ENCODE data around the gene SBDS.
"Not testable (repeated sequence)": the region's sequence is repeated elsewhere in the genome, so short reads cannot be mapped to it uniquely, and the experiment has no call there.

The SBDS gene

GRCh38 chr7:66995050-66995776 lies at the start of gene SBDS:
Gene SBDS, minus strand, starts transcription at chr7:66995586. Its CDS starts 169 bp downstream, at chr7:66995417.
- in situ Hi-C loops (cut with MboI; ENCODE audit: low pct_unique_long_range_greater_than_20kb, low sequenced_read_pairs): not testable (repeated sequence)
- DNase-seq: peak; percentile 99

GRCh38 chr7:67043559-67043930 lies 48.2 kb upstream of the SBDS start:
- in situ Hi-C loops (cut with MboI; ENCODE audit: low pct_unique_long_range_greater_than_20kb, low sequenced_read_pairs); DNase-seq: not testable (repeated sequence)

GRCh38 chr7:67042781-67043558 lies 47.6 kb upstream of the SBDS start:
- in situ Hi-C loops (cut with MboI; ENCODE audit: low pct_unique_long_range_greater_than_20kb, low sequenced_read_pairs); DNase-seq: not testable (repeated sequence)

GRCh38 chr7:67040832-67041231 lies 45.4 kb upstream of the SBDS start:
- DNase-seq: peak; percentile 14
- in situ Hi-C loops (cut with MboI; ENCODE audit: low pct_unique_long_range_greater_than_20kb, low sequenced_read_pairs): not testable (repeated sequence)

GRCh38 chr7:67036432-67037395 lies 41.3 kb upstream of the SBDS start:
- DNase-seq; in situ Hi-C loops (cut with MboI; ENCODE audit: low pct_unique_long_range_greater_than_20kb, low sequenced_read_pairs): not testable (repeated sequence)

GRCh38 chr7:67033251-67033650 lies 37.9 kb upstream of the SBDS start:
- in situ Hi-C loops (cut with MboI; ENCODE audit: low pct_unique_long_range_greater_than_20kb, low sequenced_read_pairs): no loop called here
- DNase-seq: no peak

- in situ Hi-C loops (cut with MboI; ENCODE audit: low pct_unique_long_range_greater_than_20kb, low sequenced_read_pairs); DNase-seq: not testable (repeated sequence)
These were observed 36.3 kb upstream of the SBDS start for GRCh38 chr7:67031685-67032084.

GRCh38 chr7:67025459-67025858 lies 30.1 kb upstream of the SBDS start:
- in situ Hi-C loops (cut with MboI; ENCODE audit: low pct_unique_long_range_greater_than_20kb, low sequenced_read_pairs); DNase-seq: not testable (repeated sequence)

GRCh38 chr7:67022511-67022910 lies 27.1 kb upstream of the SBDS start:
- in situ Hi-C loops (cut with MboI; ENCODE audit: low pct_unique_long_range_greater_than_20kb, low sequenced_read_pairs): no loop called here
- no peak for DNase-seq

- no peak for DNase-seq
- in situ Hi-C loops (cut with MboI; ENCODE audit: low pct_unique_long_range_greater_than_20kb, low sequenced_read_pairs): no loop called here
These were observed 25.9 kb upstream of the SBDS start for GRCh38 chr7:67021260-67021659.

GRCh38 chr7:67019562-67020390 lies 24.4 kb upstream of the SBDS start:
- in situ Hi-C loops (cut with MboI; ENCODE audit: low pct_unique_long_range_greater_than_20kb, low sequenced_read_pairs): no loop called here
- DNase-seq: peak; percentile 84

- peak; percentile 32 for DNase-seq
- in situ Hi-C loops (cut with MboI; ENCODE audit: low pct_unique_long_range_greater_than_20kb, low sequenced_read_pairs): no loop called here
These were observed 23.6 kb upstream of the SBDS start for GRCh38 chr7:67018940-67019339.

GRCh38 chr7:67017971-67018370 lies 22.6 kb upstream of the SBDS start:
- in situ Hi-C loops (cut with MboI; ENCODE audit: low pct_unique_long_range_greater_than_20kb, low sequenced_read_pairs): not testable (repeated sequence)
- peak; percentile 24 for DNase-seq

GRCh38 chr7:67014076-67014622 lies 18.8 kb upstream of the SBDS start:
- in situ Hi-C loops (cut with MboI; ENCODE audit: low pct_unique_long_range_greater_than_20kb, low sequenced_read_pairs): not testable (repeated sequence)
- DNase-seq: peak; percentile 40

- DNase-seq; in situ Hi-C loops (cut with MboI; ENCODE audit: low pct_unique_long_range_greater_than_20kb, low sequenced_read_pairs): not testable (repeated sequence)
These were observed 14.3 kb upstream of the SBDS start for GRCh38 chr7:67009677-67010076.

GRCh38 chr7:67008260-67008659 lies 12.9 kb upstream of the SBDS start:
- in situ Hi-C loops (cut with MboI; ENCODE audit: low pct_unique_long_range_greater_than_20kb, low sequenced_read_pairs): no loop called here
- no peak for DNase-seq

GRCh38 chr7:67006965-67007364 lies 11.6 kb upstream of the SBDS start:
- no peak for DNase-seq
- in situ Hi-C loops (cut with MboI; ENCODE audit: low pct_unique_long_range_greater_than_20kb, low sequenced_read_pairs): no loop called here

GRCh38 chr7:67004145-67004544 lies 8.8 kb upstream of the SBDS start:
- DNase-seq; in situ Hi-C loops (cut with MboI; ENCODE audit: low pct_unique_long_range_greater_than_20kb, low sequenced_read_pairs): not testable (repeated sequence)
